ENCODE measurements around the gene PDCD2L.

The PDCD2L gene

DNA sequence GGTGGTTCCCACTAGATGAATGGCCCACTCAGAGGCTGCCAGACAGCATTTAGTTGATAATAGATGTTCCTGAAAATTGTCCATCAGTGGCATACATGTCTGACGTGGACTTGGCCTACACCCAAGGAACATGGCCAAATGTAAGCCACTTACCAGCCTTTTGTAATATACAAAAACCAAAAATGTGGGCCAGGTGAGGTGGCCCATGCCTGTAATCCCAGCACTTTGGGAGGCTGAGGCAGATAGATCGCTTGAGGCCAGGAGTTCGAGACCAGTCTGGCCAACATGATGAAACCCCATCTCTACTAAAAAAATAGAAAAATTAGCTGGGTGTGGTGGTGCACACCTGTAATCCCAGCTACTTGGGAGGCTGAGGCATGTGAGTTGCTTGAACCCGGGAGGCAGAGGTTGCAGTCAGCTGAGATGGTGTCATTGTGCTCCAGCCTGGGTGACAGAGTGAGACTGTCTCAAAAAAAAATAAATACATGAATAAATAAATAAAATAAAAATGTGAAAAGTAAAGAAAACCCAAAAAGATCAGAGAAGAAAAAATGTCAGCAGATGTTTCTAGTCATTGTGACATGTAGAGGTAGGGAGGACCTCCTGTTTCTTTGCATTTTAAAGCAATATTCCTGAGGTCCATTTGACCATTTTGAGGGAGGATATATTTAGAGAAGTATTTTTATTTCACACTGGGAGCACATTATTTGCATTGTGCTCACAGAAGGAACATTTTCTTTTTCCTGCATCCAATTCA is 70.2 kb downstream of the PDCD2L start:
- Mint-ChIP-seq H3K27ac (no peak overlapping the region), H3K4me3 (no peak overlapping the region), H3K36me3 (ENCODE audit: low read depth) (peaks cover 41% of the 10 kb centered on the region)

DNA sequence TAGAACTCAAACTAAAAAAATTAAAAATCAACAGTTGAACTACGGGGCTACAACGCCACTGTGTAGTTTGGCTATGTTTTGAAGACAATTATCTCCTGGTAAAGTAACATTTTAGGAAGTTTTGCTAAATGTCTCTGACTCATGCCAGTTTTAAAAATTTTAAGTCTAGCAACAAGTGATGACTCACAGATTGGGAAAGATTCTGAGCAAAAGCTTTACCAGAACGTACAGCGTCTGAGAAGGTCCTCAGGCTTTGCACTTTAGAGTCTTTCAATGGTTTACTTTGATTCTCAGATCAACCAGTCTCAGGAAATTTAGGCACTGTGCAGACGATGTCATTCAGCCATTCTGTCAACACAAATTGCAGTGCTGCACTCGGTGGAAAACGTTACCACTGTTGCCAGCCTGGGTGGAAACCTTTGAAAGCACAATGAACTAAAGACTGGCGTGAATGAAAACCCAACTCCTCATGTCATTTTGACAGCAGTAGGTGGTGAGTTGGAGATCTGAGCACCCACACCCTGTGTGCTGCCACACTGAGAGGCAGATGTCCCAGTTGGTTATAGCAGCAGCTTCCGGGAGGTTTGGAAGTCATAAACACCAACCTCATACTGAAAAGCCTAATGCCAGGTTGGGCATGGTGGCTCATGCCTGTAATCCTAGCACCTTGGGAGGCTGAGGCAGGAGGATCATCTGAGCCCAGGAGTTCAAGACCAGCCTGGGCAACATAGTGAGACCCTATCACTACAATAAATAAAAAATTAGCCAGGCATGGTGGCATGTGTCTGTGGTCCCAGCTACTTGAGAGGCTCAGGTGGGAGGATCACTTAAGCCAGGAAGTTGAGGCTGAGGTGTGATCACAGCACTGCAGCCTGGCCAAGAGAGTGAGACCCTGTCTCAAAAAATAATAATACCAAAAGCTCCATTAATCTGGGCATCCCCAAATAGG is 71.1 kb downstream of the PDCD2L start:
- no peaks in the 10 kb centered on the region for H3K9me3 Mint-ChIP-seq
- peaks cover 9% of the 10 kb centered on the region for H3K27me3 Mint-ChIP-seq (ENCODE audit: low read depth, poor library complexity)
- H3K36me3 Mint-ChIP-seq (ENCODE audit: low read depth) = peaks cover 34% of the 10 kb centered on the region
- H3K4me1 Mint-ChIP-seq = peaks cover 5% of the 10 kb centered on the region
- H3K27ac Mint-ChIP-seq = no peak overlapping the region
- TF ChIP-seq, protein P1, sequence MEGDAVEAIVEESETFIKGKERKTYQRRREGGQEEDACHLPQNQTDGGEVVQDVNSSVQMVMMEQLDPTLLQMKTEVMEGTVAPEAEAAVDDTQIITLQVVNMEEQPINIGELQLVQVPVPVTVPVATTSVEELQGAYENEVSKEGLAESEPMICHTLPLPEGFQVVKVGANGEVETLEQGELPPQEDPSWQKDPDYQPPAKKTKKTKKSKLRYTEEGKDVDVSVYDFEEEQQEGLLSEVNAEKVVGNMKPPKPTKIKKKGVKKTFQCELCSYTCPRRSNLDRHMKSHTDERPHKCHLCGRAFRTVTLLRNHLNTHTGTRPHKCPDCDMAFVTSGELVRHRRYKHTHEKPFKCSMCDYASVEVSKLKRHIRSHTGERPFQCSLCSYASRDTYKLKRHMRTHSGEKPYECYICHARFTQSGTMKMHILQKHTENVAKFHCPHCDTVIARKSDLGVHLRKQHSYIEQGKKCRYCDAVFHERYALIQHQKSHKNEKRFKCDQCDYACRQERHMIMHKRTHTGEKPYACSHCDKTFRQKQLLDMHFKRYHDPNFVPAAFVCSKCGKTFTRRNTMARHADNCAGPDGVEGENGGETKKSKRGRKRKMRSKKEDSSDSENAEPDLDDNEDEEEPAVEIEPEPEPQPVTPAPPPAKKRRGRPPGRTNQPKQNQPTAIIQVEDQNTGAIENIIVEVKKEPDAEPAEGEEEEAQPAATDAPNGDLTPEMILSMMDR (IDR thresholded peaks at IDR 0.05) = no peak
- DNase-seq = no peak
- no peak overlapping the region for H3K4me3 Mint-ChIP-seq

More for the DNA sequence above, 70.2 kb downstream of the PDCD2L start:
- no peaks in the 10 kb centered on the region for H3K9me3 Mint-ChIP-seq
- peaks cover 9% of the 10 kb centered on the region for H3K27me3 Mint-ChIP-seq (ENCODE audit: low read depth, poor library complexity)
- TF ChIP-seq, protein P1 (IDR thresholded peaks at IDR 0.05) = no peak
- H3K4me1 Mint-ChIP-seq = peaks cover 5% of the 10 kb centered on the region
- no peak for DNase-seq
